ENCODE results near the gene RIMBP2.

RIMBP2 gene

DNA sequence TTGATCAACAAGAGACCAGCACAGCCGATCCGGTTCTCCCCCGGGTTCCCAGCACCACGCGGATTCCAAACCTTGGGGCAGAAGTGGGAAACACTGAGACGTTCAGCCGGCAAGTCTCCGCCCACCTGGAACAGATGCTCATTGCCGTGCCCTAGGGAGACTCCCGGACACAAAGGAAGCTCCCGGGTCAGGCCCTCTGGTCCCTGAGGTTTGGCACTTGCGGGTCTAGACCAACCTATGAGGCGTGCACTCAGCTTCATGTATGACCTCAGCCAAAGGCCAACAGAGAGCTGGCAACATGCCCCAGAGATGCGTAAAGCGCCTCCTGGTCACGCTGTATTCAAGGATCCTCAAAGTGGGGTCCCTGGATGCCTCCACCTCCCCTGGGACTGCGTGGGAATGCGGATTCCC is 2.5 kb downstream of the RIMBP2 start:
- Histone ChIP-seq H3K4me1 (peaks cover 42% of the 10 kb centered on the region), H3K4me3 (no peak overlapping the region), H3K4me2 (peak overlapping the region; percentile 69), H4K20me1 (peaks cover 8% of the 10 kb centered on the region; the same call in 1 of the 2 replicates), H3K27ac (no peak overlapping the region), H3K9ac (no peak overlapping the region), H3K36me3 (no peaks in the 10 kb centered on the region), H3K27me3 (peaks cover 52% of the 10 kb centered on the region), H3K9me3 (peaks cover 10% of the 10 kb centered on the region)
- no peak for TF ChIP-seq Cebpa-rat (IDR thresholded peaks at IDR 0.05)

DNA sequence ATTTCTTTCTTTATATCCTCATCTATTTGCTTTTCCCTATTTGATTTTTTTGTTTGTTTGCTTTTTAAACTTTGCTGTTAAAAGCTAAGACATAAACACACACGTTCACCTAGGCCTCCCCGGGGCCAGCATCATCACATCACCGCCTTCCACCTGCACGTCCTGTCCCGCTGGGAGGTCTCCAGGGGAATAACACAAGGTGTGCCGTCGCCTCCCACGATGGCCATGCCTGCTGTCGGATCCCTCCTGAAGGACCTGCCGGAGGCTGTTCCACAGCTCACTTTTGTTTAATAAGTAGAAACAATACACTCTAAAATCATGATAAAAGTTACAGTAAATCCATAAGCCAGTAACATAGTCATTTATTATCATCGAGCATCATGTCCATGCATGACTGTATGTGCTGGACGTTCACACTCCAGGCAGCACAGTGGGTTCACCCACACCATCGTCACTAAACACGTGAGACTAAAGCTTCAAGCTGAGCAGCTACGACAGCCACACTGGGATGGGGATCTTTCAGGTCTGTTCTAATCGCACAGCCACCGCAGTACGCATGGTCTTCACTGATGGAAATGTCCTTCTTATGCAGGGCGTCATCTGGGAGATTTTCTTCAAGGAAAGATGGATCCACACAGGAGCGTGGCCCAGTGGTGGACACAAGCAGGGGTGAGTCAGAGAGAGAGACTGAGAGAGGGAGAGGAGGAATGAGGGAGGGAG is 3.6 kb downstream of the RIMBP2 start:
- H3K4me1 ChIP-seq: peaks cover 42% of the 10 kb centered on the region
- H3K27me3 ChIP-seq: peaks cover 45% of the 10 kb centered on the region
- H4K20me1 ChIP-seq: peaks cover 8% of the 10 kb centered on the region; the same call in 1 of the 2 replicates
- no peak overlapping the region for H3K4me3 ChIP-seq
- no peak for TF ChIP-seq Cebpa-rat (IDR thresholded peaks at IDR 0.05)
- peaks cover 3% of the 10 kb centered on the region for H3K9me3 ChIP-seq
- H3K4me2 ChIP-seq: no peak overlapping the region
- H3K27ac ChIP-seq: no peak overlapping the region
- no peaks in the 10 kb centered on the region for H3K36me3 ChIP-seq
- H3K9ac ChIP-seq: no peak overlapping the region

DNA sequence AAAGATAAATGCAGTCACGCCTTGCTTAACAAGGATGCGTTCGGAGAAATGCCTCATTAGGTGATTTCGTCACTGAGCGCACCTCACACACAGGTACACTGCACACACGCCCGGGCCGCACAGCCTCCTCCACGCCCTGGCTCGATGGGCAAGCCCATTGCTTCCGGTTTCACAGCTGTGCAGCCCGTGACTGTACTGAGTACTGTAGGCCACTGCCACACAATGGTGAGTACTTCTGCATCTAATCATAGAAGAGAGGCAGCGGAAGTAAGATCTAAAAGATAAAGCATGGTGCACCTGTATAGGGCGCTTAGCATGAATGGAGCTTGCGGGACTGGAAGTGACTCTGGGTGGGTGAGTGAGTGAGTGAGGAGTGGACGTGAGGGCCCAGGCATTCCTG is 4.3 kb downstream of the RIMBP2 start:
- H3K27me3 ChIP-seq: peaks cover 37% of the 10 kb centered on the region
- no peaks in the 10 kb centered on the region for H3K36me3 ChIP-seq
- H3K9me3 ChIP-seq: no peaks in the 10 kb centered on the region
- H3K4me1 ChIP-seq: peaks cover 42% of the 10 kb centered on the region
- H3K9ac ChIP-seq: no peak overlapping the region
- H4K20me1 ChIP-seq: peaks cover 8% of the 10 kb centered on the region; the same call in 1 of the 2 replicates
- no peak overlapping the region for H3K4me2 ChIP-seq
- TF ChIP-seq Cebpa-rat (IDR thresholded peaks at IDR 0.05): no peak
- no peak overlapping the region for H3K27ac ChIP-seq
- no peak overlapping the region for H3K4me3 ChIP-seq

DNA sequence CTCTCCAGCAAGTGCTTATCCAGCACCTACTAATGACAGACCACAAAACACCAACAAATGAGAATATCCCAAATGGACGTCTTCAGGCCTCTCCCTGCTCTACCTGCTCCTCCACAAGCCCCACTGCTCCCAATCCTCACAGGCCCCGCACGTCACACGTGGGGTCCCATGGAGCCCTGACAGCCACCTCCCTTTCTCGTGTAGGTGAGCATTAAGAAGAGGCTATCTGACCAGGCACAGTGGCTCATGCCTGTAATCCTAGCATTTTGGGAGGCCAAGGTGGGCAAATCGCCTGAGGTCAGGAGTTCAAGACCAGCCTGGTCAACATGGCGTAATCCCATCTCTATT is 5.4 kb downstream of the RIMBP2 start:
- Histone ChIP-seq H3K9me3 (no peaks in the 10 kb centered on the region), H3K36me3 (no peaks in the 10 kb centered on the region), H3K4me2 (no peak overlapping the region), H4K20me1 (peaks cover 8% of the 10 kb centered on the region; the same call in 1 of the 2 replicates), H3K27ac (no peak overlapping the region), H3K4me3 (no peak overlapping the region), H3K9ac (no peak overlapping the region), H3K4me1 (peaks cover 44% of the 10 kb centered on the region), H3K27me3 (peaks cover 27% of the 10 kb centered on the region)
- TF ChIP-seq Cebpa-rat (IDR thresholded peaks at IDR 0.05): no peak

DNA sequence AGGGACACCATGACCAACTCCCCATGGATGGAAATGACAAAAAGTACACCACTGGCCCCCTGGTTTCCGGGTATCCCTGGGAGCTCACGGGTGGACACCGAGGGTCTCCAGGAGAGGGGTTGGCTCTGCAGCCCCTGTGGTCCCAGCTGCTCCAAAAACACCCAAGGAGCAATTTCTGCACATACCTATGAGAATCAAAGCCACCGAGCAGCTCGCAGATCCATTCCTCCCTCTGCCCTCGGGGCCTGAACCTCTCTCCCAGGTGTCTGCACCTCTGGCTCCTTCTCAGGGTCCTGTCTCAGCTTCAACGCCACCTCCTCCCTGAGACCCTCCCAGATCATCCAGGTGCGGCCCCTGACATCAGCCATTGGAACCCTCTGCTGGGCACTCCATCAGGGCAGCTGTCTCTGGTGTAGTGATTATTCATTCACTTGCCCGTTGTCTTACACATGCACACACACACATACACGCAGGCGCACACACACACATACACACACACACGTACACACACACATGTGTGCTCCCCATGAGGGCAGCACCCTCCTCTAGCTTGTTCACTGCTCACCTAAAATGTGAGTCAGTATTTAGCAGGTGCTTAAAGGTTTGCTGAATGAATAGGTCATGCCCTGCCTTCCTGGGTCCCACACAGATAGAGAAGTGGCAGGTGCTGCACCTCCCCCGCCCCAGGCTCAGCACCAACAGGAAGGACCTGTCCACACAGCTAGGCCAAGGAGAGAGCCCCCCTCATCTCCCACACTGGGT is 5.9 kb downstream of the RIMBP2 start:
- Histone ChIP-seq H3K27me3 (peaks cover 21% of the 10 kb centered on the region), H4K20me1 (peaks cover 6% of the 10 kb centered on the region; the same call in 1 of the 2 replicates), H3K36me3 (no peaks in the 10 kb centered on the region), H3K4me3 (no peak overlapping the region), H3K9me3 (no peaks in the 10 kb centered on the region), H3K4me2 (no peak overlapping the region), H3K4me1 (peaks cover 44% of the 10 kb centered on the region), H3K9ac (no peak overlapping the region), H3K27ac (no peak overlapping the region)
- no peak for TF ChIP-seq Cebpa-rat (IDR thresholded peaks at IDR 0.05)

DNA sequence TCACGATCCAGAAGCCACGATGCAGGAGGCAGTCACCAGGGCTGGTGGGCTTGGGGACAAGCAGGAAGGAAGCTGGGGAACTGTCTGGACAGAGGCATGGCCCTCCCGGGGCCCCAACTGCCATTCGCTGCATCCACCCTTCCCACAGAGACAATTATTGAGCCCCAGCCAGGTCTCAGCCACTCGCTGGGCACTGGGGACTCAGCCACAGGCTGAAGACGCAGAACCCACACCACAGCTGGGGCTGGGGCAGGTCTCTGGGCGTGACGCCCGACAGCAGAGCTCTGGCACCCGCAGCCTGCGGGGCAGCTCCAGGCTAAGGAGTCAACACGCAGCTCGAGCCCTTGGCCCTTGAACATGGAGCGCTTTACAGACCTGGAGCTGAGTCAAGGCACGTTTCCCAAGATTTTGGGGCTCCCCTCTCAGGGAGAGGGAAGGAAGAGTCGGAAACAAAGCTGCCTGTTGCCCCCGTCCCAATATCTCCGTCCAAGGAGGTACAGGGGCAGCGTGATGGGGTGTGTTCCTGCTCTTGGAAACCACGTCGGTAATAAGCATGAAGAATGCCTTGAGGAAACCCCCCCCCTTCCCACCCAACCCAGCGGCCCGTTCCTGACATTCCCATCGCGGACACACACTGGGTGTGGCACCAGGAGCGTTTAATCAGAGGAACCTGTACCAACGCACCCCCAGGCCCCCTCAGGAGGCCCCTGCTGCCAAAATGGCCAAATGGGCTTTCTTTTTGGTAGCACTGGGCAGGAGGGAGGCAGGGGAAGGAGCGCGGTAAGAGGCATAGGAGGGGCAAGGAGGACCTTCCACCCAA is 6.7 kb downstream of the RIMBP2 start:
- Histone ChIP-seq H3K4me3 (no peak overlapping the region), H3K4me2 (peak overlapping the region; percentile 41), H3K4me1 (peaks cover 44% of the 10 kb centered on the region), H3K36me3 (no peaks in the 10 kb centered on the region), H3K9ac (no peak overlapping the region), H3K27me3 (peaks cover 14% of the 10 kb centered on the region), H3K9me3 (no peaks in the 10 kb centered on the region), H3K27ac (no peak overlapping the region), H4K20me1 (no peaks in the 10 kb centered on the region)
- TF ChIP-seq Cebpa-rat (IDR thresholded peaks at IDR 0.05): no peak

DNA sequence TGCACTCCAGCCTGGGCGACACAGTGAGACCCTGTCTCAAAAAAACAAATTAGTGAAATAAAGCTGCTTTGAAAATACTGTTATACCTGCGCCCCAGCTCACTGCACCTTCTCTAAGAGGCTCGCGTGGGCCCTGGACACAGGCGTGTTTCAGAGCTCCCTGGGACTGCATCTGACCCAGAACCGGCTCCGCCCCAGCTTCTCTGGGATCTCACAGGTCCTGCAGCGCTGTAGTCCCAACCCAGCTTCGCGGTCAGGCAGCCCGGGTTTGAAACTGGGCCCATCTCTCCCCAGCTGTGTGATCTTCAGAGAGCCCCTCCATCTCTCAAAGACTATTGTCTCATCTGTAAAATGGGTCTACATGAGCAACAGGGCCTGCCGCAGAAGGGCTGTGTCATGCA is 7.5 kb downstream of the RIMBP2 start:
- Histone ChIP-seq H3K27me3 (peaks cover 6% of the 10 kb centered on the region), H4K20me1 (no peaks in the 10 kb centered on the region), H3K9ac (no peak overlapping the region), H3K4me3 (no peak overlapping the region), H3K9me3 (no peaks in the 10 kb centered on the region), H3K4me2 (peak overlapping the region; percentile 41), H3K27ac (no peak overlapping the region), H3K36me3 (no peaks in the 10 kb centered on the region), H3K4me1 (peaks cover 44% of the 10 kb centered on the region)
- no peak for TF ChIP-seq Cebpa-rat (IDR thresholded peaks at IDR 0.05)

DNA sequence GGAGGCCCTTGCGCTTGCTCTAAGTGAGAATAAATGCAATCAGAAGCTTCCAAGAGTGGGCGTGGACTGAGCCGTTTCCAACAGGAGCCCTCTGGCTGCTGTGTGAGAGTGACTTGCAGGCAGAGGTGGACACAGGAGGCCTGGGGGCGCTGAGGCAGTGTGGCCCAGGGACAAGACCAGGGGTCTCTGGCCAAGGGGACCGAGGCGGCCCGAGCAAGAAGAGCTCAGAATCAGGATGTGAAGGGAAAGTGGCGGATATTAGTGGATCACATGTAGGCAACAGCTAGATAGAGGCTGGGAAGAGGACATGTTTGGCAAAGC is 8.6 kb downstream of the RIMBP2 start:
- no peaks in the 10 kb centered on the region for H4K20me1 ChIP-seq
- H3K4me3 ChIP-seq: no peak overlapping the region
- H3K9ac ChIP-seq: no peak overlapping the region
- H3K27ac ChIP-seq: no peak overlapping the region
- H3K4me2 ChIP-seq: no peak overlapping the region
- no peaks in the 10 kb centered on the region for H3K9me3 ChIP-seq
- no peak for TF ChIP-seq Cebpa-rat (IDR thresholded peaks at IDR 0.05)
- H3K36me3 ChIP-seq: no peaks in the 10 kb centered on the region
- no peaks in the 10 kb centered on the region for H3K27me3 ChIP-seq
- peaks cover 41% of the 10 kb centered on the region for H3K4me1 ChIP-seq

DNA sequence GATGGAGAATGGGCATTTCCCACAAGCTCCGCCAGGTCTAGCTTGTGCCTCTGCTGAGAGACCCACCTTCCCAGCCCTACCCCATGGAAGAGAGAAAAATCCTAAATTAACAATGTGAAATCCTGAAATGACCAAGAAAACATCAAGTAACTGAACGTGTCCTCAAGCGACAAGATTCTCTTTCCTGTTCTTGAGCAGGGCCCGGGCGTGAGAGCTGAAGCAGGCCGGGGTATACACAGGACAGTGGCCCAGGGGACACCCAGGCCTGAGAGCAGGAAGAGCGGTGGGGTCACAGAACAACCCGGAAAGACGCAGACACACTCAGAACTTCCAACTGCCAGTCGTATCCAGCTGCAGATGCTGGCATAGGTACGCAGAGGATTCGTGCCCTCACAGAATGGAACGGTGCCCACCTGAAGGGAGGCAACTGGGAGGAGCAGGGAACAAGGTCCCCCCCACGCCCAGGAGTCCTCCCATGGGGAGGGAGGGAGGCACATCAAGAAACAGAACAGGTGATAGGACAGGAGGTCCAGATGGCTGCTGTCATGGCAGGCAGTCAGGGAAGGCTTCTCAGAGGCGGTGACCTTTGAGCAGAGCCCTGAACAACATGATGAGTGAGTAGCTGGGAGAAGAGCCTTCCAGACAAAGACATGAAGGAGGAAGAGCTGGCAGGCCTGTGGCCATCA is 9.1 kb downstream of the RIMBP2 start:
- no peak overlapping the region for H3K27ac ChIP-seq
- TF ChIP-seq Cebpa-rat (IDR thresholded peaks at IDR 0.05): no peak
- no peaks in the 10 kb centered on the region for H4K20me1 ChIP-seq
- H3K27me3 ChIP-seq: no peaks in the 10 kb centered on the region
- no peak overlapping the region for H3K4me3 ChIP-seq
- peaks cover 41% of the 10 kb centered on the region for H3K4me1 ChIP-seq
- H3K9me3 ChIP-seq: peaks cover 1% of the 10 kb centered on the region
- H3K9ac ChIP-seq: no peak overlapping the region
- no peaks in the 10 kb centered on the region for H3K36me3 ChIP-seq
- H3K4me2 ChIP-seq: no peak overlapping the region

All from BLaER1 (cell line).